GM19395 (cell line): Measurements from ENCODE around the gene FOXM1.
A peak's percentile ranks its signal among the peaks of the same experiment; 100 is the strongest.

ENCODE experiments used
- ATAC-seq: cut with Tn5 transposase; IDR thresholded peaks from one replicate; pipeline ENCODE4 v1.9.1; 2021; ENCODE audit warnings: mild to moderate bottlenecking, moderate library complexity; ENCODE audit not compliant: unreplicated experiment

Gene FOXM1

DNA sequence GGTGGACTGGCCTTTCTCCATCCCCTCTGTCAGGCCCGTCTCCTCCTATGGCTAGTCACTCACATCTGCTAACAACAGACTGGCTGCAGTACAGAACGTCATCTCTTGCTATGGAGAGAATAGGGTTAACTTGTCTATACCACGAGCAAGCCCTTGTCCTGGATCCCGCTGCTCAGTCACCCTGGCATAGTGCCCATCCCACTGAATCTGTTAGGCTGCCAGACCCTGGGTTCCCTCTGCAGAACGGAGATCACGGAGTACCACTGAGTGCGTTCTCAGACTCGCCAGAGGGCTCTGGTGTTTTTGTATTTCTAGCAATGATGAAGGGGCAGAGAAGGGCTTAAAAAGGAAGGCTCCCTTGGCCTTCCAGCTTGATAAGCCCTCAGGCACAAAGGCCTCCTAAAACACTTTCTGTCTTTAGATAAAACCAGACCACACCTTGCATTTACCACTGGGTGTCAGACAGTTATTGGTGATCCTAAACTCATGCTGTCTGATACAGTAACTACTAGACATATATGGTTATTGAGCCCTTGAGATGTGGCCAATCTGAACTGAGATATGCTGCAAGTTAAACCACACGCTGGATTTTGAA, 35.8 kb downstream of the FOXM1 start:
- no peak for ATAC-seq

- ATAC-seq: no peak
Measured at GRCh38 chr12:2836574-2836973, 40.4 kb downstream of the FOXM1 start.

DNA sequence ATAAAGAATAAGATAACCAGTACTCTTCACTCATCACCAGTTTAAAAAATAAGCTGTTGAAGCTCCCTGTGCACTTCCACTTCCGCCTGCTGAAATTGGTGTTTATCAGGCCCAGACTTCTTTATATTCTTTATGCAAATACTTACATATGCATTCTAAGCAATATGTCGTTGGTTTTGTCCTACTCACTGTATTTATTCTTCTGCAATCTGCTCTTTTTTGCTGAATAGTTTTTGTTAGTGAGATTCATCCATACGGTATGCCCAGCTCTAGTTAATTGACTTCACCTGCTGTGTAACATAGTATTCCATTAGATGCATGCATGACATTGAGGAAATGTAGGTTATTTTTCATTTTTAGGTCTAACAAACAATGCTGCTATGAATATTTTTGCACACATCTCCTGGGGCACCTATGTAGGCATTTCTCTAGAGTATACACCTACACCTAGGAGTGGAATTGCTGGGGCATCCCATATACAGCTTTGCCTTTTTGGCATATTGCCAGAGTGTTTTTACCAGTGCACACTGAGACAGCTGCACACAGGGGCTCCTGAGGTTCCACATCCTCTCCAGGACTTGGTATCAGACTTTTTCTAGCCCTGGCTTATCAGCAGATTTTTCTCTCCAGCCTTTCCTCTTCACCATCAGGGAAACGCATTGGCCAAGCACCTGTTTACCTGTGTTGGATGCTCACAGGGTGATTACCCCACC, 41.1 kb downstream of the FOXM1 start:
- ATAC-seq: no peak

- ATAC-seq: no peak
Measured at GRCh38 chr12:2834581-2835491, 42.1 kb downstream of the FOXM1 start, which contains the start of gene NRIP2. NRIP2 (minus strand) TSS chr12:2835035; CDS start chr12:2834983, 52 bp downstream.

- ATAC-seq: no peak
Measured at GRCh38 chr12:2833810-2834209, 43.2 kb downstream of the FOXM1 start.

GRCh38 chr12:2833327-2833726, 43.6 kb downstream of the FOXM1 start:
- ATAC-seq: no peak

DNA sequence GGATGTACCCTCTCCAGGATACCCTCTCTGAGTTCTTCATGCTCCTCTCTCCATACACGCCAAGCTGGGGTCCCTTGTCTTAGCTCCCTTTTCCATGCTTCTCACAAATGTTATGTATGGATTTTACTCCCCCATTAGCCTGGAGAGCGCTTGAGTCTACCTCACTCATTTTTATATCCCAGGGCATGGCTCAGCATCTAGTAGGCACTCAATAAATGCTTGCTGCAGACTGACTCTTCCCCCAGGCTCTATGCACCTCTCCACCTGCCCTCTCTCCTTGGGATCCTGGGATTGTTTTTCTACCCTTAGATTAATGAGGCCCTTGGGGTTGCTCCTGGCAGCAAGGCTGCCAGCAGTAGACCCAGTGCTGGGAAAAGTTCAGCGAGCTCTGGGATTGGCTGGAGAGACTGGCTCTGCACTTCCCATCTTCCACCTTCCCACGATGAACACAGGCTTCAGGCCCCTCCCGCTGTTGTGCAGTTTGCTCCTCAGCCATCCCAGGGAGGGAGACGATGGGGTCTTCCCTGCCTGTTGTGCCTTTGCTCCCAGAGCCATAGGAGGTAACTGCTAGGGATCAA, 44.3 kb downstream of the FOXM1 start:
- no peak for ATAC-seq

DNA sequence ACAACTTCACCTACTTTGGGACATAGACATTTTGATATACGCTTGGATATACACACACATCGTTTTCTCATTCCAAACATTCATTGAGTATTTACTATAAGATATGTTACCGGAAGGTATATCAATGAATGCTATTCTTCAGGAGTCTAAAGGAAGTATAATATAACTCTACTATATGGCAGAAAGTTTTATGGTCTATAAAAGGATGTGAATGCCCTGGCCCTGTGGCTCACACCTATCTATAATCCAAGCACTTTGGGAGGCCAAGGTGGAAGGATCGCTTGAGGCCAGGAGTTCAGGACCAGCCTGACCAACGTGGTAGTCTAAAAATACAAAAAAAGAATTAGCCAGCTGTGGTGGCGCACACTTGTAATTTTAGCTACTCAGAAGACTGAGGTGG, 47.7 kb downstream of the FOXM1 start:
- no peak for ATAC-seq

DNA sequence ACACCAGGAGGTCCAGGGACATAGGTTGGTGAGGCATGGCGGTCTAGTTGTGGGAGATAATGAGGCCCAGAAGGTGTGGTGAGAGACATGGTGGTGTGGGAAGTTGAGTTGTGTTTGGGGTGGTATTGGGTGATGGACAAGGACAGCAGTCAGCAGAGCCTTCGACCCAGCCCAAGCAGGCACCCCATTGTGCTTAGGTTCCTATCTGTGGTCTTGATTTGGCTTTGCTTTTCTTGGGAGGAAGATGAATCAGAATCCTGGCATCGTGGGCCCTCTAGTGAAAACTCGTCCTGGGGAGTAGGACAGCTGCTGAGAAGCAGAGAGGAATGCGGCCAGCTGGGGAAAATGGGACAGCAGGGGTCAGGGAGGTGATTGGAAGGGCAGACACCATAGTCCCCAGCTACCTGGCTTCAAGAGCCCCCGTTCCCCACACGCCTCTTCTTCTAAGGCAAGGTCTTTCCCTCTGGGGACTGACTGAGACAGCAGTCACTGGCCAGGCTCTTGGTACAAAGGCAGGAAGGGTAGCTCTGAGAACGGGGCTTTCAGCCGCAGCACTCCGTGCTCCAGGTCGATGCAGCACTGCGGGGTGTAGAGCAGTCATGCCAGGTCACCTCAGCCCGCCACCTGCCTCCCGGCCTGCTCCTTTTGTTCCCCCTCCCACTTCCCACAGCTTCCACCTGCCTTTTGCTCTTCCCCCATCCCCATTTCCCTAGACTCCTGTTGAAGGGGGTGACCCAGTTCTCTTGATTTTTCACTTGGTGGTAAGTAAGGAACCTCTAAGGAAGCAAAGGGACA, 50.1 kb downstream of the FOXM1 start:
- no peak for ATAC-seq

GRCh38 chr12:2826036-2826435, 50.9 kb downstream of the FOXM1 start:
- no peak for ATAC-seq

DNA sequence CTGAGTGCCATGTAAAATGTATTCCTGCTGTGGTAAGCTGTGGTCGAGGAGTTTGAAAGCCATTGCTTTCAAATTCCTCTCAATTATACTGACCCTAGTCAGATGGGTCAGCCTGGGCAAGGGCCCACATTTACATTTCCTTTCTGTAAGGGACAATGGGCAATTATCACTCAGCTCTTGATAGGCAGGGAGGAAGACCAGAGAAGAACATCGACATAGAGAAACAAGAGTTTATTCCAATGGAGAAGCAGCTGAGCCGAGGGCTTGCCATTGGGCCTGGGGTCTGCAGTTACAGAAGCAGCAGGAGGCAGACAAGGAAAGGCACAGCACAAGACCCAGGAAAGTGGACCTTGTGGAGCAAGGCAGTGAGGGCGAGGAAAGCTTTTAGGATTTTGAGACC, 51.8 kb downstream of the FOXM1 start:
- no peak for ATAC-seq

GRCh38 chr12:2824541-2824940, 52.4 kb downstream of the FOXM1 start:
- no peak for ATAC-seq

DNA sequence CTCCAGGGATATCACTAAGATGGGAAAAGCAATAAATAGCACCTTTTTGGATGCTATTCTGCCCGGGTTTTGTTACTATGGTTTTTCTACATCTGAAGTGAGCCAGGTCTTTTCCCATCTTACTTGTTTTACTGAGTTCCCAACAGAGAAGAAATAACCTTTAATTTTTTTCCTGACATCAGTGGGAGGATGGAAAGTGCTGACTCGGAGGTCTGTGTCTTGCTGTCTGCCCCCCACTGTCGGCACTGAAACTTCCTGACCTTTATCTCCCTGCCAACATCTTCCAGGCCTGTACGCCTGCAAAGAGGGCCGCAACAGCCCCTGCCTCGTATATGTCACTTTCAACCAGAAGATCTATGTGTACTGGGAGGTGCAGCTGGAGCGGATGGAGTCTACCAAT, 53.5 kb downstream of the FOXM1 start:
- no peak for ATAC-seq

DNA sequence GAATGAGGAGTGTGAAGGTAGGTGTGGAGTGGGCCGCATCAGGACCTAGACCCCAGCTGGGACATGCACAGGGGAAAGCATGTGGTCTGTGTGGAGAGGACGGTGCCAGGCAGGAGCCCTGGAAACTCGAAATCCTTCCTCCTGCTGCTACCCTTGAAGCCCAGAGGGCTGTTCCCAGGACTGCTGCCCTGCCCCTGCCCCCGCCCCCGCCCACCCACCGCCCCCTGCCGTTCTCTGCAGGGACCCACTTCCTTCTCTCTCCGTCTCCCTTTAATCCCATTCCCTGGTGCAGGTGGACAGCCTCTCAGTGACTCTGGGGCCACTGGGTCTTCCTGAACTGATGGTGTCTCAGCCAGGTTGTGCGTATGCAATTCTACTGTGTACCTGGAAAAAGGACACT, 56.5 kb downstream of the FOXM1 start:
- ATAC-seq: no peak

DNA sequence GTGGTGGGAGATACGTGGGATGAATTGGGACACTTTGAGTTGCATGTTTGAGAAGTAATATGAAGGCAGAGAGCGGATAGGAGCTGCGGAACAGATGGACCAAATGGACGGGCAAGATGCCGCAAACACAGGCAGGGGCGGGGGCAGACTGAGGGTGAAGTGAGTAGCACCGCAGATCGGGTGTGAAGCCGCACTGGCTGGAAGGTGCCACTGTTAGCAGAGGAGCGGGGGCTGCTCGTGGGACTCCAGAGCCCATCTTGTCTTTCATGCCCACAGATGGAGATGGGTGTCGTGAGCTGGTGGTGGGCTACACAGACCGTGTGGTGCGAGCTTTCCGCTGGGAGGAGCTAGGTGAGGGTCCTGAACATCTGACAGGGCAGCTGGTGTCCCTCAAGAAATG, 57.2 kb downstream of the FOXM1 start:
- no peak for ATAC-seq

GRCh38 chr12:2813214-2814185, 63.5 kb downstream of the FOXM1 start:
- ATAC-seq: peak; percentile 48

DNA sequence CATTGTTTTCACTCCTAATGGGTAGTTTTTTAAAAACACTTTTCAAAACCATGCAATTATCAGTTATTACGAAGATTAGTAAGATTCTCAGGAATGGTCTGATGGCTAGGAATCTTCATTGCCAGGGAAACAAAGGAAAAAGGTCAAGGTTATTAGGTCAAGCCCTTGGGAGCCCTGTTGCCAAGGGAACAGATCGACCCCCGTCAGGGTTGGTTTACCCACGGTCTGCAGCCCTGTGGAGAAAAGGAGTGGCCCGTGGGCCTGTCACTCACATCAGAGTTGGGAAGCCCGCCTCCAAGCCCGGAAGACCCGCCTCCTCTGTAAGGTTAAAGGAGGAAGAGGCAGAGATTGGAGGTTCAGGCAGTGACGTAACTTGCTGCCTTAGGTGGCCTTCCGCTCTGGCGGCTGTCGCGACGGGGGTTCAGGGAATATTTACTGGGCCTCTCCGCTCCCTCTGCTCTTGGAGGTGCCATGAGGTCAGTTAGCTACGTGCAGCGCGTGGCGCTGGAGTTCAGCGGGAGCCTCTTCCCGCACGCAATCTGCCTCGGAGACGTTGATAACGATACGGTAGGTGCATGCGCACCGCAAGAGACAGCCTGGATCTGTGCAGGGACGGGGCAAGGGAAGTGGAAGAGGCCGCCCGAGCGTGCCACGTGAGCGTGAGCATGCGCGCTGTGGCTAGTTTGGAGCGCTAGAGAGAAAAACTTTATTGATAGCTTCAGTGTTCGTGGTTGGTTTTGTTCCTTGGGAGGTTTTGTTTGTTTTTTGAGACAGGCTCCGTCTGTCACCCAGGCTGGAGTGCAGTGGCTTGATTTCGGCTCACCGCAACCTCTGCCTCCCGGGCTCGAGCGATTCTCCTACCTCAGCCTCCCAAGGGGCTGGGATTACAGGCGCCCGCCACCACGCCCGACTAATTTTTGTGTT, 64.4 kb downstream of the FOXM1 start, which contains the start of gene ITFG2:
Gene ITFG2, plus strand, starts transcription at position 379 of the 924 bp plus-strand sequence. Its CDS starts 93 bp downstream, at position 472.
- ATAC-seq: peak; percentile 95

DNA sequence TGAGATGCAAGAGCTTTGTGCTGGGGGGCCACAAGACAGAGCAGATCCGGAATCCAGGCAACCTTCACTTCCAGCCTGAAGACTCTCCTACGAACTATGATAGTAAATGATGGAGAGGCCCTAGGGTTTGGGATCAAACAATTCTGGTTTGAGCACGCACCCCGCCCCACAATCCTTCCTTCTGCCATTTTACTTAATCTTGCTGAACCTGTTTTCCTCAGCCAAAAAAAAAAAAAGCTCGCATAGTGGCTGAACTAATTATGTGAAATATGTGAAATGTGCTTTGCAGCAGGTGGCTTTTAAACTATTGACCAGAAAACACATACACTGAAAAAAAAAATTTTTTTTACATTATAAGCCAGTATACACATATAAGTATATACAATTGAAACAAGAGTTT, 65.2 kb downstream of the FOXM1 start:
- ATAC-seq: no peak
